ENCODE measurements around the gene CFI.

GRCh38 chr4:109810552-109811387 is 9.0 kb upstream of the CFI start:
- TF ChIP-seq POLR2AphosphoS5 (IDR thresholded peaks at IDR 0.05) = no peak
- no peak for TF ChIP-seq EP300 (IDR thresholded peaks at IDR 0.05)
